C1 segment of cervical spinal cord (tissue), 14 donors: ENCODE data around the gene HSF5.
"Not testable (repeated sequence)": the region's sequence is repeated elsewhere in the genome, so short reads cannot be mapped to it uniquely, and the experiment has no call there.

Experiments
- DNase-seq, 14 donors: peaks; one replicate each; lab custom pipeline; 2025; lab: John Stamatoyannopoulos, UW

The HSF5 gene

DNA sequence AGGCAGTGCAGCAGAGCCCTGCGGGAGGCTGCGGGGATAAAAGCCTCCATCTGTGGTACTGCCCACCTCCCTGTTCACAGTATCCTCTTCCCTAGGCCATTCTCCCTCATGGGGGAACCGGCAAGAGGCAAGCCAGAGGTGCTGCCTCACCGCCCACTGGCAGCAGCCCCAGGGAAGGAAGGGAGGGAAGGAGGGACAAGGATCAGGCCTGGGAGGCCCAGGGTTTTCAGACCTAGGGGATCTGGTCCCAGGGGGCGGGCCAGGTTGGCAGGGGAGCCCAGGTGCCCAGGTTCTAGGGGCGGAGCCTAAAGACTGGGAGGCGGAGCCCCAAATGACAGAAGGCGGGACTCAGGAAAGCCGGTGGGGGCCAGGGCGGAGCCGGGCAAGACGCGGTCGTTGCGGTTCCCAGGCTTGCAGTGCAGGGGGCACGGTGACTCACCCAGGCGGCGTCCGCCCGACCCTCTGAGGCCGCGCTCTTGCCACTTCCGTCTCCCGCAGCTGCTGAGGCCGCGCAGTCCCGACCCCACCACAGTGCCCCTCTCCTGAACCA, 29.2 kb upstream of the HSF5 start:
- no peak for DNase-seq

DNA sequence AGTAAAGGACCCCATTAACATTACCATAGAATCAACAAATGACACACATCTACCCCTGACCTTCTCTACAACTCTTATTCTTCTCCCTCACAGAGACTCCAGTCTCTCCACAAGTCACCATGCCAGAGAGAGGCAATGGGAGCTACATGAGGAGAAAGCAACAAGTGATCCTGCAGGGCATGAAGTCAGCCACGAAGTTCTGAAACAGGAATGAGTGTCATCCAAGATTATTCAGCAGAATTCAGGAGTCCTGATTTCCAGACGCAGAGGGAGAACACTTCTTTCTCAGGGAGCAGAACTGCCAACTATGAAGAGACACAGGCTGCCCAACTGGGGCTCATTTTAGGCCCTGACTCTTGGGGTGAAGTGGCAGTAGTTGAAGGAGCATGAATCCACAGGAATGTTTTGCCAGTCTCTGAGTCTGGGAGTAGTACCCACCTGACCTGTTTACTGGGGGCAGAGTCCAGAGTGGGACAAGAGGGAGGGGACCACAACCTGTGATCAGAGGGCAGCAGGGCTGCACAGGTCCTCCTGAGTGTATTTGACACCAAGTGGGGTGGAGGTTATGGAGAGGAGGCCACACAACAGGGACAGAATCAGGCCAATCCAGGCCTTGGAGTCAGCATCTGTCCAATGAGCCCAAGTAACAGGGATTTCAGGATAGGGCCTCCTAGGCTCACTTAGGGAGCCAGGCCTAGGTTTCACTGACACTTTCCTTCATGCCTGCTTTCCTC, 28.6 kb upstream of the HSF5 start:
- no peak for DNase-seq

DNA sequence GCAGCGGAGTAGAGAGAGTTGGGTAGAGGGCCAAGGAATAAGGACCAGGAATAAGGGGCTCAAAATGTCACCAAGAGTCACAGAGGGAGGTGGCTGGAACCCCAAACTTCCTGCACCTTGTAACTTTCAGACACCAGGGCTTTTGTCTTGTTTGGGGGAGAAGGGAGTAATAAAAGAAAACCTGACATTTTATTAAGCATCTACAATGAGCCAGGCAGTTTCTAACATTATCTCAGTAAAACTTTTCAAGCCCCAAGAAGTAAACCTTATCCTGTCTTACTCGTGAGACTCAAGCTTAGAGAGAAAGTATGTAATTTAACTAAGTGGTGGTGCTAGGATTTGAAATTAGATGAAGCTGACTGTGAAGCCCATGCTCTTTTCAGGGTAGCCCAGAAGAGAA, 27.1 kb upstream of the HSF5 start:
- DNase-seq: no peak

DNA sequence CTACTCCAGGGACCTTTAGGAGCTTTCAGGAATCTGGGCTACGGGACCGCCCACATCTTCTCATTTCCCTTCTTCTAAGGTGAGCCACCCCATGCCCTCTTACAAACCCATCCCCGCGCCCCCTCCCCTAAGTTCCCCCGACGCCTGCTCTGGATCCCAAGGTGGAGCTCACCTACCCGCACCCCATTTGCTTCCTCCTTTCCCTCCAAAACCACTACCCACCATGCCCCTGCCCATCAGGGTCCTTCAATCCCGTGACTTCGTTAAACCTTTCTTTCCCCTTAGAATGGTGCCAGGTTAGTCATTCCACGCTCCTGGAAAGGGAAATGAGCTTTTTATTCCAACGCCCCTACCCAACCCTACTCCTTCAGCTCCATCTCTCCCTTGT, 26.6 kb upstream of the HSF5 start:
- no peak for DNase-seq

DNA sequence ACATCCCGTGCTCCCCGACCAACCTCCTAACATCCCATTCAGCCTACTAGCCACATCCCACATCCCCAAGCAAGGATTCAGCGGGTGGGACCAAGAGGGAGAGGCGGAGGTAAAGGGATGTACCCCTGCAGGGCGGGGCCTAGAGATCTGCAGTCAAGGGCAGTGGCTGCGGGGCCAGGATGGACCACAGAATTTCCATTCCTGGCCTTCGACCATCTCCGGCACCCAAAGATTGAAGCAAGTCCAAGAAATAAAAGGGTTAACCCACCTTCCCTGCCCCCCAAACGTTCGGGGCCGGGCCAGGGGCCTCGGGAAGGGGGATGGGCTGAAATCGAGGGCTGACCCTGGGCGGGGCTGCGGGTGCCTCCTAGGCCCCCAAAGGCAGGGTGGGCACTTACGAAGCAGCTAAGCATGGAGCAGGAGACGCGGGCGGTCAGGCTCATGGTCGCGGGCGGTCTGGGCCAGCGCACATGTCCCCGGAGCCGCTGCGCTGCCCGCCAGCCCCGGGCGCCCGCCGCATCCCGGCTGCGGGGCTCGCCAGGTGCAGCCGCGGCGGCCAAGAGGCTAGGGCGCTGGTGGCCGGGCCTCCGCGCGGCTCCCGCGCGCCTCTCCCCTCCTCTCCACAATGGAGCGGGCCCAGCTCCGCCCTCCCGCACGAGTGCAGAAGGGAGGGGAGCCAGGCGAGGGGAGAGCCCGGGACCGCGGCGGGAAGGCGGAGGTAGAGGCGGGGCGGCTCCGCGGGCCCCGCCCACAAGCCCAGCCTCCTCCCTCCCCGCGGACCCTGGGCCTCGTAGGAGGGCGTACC, 26.0 kb upstream of the HSF5 start, which contains the start of gene MTMR4:
Gene MTMR4, minus strand, starts transcription at position 674 of the 805 bp plus-strand sequence. Its CDS starts 231 bp downstream, at position 443.
- DNase-seq: peak in 11 of 14 donors; percentile 20 to 72 (median 56)

DNA sequence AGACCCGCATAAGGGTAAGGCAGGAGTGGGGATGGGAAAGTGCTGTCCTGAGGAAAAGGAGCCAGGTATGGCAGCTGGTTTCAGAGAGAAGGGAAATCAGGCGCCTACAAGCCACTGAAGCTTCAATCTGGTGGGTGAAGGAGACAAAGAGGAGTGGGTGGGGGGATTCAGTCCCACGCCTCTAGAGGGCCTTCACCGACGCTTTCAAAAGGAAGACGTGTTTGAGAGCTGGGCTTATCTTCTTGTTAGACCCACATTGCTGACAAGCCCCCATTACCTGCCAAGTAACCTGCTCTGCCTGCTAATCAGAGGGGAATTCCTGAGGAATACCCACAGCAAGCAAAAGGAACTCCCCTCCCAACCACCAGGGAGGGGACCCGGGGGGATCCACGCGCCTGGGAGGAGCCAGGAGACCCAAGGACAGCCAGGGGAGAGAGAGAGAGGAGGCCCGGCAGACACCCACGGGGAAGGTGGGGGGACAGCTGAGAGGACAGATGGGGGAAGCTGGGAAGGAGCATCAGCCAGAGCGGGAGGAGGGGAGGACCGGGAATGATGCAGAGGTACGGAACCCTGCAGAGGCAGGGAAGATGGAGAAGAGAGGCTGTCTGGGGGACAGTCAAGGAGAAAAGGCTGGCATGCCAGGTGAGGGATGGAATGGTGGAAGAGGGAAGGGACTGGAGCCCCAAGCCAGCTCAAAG, 25.2 kb upstream of the HSF5 start:
- peak in 1 of 14 donors; percentile 67 for DNase-seq

DNA sequence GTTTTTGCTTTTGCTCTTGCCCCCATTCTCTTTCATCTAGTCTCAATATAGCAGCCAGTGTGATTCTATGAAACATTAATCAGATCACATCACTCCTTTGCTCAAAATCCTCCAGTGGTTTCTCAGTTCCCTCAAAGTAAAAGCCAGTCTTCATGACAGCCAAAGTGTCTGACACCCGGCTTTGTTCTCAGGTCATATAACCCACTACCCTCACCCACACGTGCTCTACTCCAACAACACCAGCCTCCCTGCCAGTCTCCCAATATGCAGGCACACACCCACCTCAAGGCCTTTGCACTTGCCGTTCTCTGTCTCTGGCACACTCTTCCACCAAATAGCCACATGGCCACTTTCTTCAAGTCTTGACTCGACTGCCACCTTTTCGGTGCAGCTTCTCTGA, 21.9 kb upstream of the HSF5 start:
- DNase-seq: no peak

DNA sequence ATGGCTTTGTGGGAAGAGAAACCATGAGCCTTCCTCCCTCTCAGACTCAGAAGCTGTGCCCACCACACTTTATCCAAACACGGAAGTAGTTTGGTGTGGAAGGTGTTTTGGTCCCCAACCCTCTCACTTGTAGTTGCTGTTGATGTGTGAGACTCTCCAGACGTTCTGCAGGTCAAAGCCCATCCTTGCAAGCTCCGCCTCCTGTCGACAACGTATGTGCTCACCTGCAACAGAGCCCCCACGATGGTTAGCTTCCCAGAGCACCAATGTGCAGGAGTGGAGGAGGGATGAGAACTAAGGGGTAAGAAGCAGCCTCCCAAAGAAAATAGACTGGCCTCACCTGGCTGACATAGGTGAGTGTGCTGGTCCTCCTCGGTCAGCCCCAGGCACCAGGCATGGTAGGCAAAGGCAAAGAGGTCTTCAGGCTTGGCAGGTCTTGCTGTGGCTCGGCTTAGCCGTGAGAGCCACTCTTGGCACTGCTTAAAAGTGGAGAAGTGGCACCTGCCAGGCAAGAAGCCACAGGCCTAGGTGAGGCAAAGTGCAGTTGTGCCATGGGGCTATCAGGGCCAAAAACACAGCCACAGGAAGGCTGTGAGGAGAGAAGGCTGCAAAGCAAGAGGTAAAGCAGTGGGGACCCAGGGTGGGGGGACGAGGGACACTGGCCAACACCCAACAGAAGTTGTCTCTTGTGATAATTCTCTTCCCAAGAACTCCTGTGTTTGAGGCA, 20.3 kb upstream of the HSF5 start:
- DNase-seq: no peak

DNA sequence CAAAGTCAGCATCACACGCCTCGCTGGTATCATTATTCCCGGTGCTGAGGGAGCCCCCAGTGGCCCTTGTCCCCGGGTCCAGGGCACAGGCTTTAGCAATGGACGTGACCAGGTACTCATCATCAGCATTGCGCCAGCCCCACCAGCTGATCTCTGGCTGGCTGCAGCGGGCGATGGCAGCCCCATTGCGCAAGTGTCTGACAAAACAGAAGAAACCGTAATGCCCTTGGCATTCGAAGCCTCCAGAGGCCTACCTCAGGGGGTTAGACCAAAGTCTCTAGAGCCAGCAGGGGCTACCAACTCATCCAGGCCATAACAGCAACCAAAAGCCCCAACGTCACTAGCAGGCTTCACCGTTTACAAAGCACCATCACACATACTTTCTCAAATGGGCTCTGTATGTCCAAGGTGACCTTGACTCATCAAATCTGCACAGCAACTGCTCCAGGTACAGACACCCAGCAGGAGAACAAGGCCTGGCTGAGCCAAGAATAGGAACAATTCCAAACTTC, 19.0 kb upstream of the HSF5 start:
- no peak for DNase-seq

DNA sequence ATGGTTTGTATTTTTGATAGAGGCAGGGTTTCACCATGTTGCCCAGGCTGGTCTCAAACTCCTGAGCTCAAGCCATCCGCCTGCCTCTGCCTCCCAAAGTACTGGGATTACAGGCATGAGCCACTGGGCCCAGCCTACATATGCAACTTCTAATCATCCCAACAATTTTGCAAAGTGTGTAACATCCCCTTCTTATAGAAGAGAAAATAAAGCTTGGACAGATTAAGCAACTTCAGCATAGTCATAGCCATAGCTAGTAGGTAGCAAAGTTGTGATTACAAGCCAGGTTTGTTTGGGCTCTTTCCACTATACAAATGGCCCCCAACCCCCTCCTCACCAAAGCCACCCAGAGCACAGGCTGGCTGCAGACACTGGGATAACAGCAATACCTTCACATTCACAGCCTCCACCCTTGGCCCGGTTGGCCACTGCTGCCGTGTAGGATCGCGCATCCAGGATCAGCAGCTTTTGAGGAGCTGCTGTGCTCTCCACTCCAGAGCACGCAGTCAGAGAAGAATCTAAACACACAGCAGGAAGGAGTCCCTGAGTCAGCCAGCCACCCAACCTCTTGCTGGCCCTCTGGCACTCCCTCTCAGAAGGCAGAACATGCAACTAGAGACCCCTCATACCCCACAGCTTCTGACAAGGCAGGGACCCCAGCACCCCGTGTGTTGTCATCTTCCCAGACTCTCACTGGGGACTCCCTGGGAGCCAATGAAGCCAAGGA, 18.3 kb upstream of the HSF5 start:
- DNase-seq: no peak

DNA sequence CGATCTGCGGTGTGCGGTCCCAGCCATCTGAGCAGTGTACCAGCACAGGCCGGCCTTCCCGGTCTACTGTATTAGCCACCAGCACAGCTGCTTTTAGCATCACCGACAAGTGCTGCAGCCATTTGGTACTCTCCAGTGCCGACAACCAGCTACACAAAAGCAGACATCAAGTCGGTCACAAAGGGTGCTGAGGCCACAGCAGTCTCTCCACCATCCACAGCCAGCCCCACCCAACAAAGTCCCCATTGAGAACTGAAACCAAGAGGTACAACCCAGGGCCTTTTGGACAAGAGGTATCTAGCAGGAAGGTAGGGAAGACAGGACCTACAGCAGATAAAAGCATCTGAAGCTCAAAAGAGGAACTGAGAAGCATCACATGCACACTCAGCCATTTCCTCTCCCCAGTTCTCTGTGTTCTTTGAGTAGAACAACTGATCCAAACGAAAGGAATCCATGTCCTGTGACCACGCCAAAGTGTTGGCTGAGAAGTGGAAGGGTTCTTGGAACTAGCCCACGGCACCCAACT, 16.7 kb upstream of the HSF5 start:
- DNase-seq: peak in 2 of 14 donors; percentile 9 to 17

DNA sequence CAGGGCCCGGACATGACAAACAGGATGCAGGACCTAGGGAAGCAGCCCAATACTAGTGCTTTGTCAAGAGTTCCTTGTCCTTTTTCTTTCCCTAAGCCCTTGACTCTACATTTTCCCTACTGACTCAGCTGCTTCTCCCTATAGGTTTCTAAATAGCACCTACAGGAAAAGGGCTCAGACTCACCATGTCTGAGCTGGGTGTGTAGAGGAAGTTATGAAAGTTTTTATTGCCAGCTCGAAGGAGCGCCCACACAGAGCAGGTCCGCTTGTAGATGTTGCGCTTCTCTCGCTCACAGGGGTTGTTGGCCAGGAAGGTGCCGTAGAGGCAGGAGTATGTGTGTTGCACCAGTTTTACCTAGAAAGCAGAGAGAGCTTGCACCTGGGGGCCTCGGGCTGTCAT, 15.7 kb upstream of the HSF5 start:
- no peak for DNase-seq

DNA sequence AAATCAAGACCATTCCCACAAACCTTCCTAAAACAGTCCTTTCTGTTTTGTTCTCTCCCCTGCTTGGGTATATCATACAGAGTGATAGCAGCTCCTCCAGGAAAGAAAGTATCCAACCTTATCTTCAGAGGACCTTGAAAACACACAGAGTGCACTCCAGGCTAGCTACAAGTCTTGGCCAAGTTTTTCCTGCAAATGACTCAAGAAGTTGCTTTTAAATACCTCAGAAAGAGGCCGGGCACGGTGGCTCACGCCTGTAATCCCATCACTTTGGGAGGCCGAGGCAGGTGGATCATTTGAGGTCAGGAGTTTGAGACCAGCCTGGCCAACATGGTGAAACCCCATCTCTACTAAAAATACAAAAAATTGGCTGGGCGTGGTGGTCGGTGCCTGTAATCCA, 14.9 kb upstream of the HSF5 start:
- not testable (repeated sequence) for DNase-seq

DNA sequence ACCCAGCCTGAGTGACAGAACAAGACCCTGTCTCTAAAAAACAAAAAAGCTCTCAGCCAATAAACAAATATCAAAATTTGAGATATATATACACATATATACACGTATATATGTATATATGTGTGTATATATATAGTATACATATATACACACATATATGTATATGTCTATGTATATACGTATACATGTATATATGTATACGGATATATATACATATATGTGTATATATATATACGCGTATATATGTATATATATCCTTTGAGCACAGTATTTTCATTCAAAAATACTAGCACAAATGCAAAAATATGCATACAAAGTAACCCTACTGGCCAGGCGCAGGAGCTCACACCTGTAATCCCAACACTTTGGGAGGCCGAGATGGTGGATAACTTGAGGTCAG, 13.2 kb upstream of the HSF5 start:
- no peak for DNase-seq

DNA sequence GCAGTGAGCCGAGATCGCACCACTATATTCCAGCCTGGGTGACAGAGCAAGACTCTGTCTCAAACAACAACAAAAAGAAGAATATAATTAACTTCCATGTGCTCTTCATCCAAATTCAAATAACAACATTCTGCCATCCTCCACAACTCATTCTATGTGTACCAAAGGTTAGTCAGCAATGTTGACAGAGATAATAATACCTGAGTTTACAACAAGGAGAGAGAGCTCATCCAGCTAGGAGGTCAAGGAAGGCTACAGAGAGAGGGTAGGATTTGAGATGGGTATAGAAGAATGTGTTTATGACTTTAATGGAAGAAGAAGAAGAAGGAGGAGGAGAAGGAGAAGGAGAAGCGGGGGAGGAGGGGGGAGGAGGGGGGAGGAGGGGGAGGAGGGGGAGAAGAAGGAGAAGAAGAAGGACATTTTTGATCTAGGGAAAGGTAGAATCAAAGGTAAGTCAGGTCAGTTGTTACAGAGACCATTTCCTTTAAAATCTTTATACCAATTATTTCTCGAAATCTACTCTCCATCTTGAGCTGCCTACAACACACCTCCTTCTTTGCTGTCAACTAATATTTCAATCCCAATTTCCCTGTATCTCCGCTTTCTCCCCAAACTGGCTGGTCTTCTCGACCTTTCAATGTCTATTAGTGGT, 10.1 kb upstream of the HSF5 start:
- DNase-seq: no peak

DNA sequence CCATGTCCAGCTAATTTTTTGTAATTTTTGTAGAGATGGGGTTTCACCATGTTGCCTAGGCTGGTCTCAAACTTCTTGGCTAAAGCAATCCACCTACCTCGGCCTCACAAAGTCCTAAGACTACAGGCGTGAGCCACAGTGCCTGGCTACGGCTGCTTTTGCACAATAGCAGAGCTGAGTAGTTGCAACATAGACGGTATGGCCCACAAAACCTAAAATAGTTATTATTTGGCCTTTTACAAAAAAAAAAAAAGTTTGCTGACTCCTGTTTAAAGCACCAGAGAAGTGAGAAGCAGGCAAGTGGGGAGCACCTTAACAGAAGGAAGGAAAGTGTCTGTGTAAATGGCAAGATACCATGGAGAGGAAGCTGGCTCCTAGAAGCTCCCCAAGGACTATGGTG, 5.3 kb upstream of the HSF5 start:
- DNase-seq: no peak

DNA sequence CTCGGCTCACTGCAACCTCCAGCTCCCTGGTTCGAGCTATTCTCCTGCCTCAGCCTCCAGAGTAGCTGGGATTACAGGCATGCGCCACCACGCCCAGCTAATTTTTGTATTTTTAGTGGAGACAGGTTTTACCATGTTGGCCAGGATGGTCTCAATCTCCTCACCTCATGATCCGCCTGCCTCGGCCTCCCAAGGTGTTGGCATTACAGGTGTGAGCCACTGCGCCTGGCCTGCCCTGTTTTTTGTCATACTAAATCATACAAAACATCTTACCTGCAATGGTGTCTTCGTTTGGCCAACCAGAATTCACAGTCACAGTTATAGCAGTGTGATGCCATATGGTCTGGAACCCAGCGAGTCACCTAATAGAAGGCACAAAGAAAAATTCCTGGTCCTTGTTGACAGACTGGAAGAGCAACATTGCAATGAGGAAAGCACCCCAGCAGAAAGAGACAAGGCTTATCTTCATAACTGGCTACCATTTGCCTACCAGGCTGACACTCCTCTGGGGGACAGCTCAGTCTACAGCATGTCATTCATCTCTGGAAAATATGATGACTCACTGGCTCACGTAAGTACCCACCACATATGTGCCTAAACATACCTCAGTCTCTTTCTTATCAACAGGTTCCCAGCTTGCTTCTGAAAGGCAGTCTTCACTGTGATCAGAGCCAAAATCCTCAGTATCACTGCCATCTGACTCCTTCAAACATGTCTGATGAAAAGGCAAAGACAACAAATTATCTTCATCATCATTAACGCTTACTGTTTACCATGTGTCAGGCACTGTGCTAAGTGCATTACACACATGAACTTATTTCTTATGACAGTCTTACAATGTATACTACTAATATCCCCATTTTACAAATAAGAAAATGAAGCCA, 4.3 kb upstream of the HSF5 start:
- DNase-seq: no peak

DNA sequence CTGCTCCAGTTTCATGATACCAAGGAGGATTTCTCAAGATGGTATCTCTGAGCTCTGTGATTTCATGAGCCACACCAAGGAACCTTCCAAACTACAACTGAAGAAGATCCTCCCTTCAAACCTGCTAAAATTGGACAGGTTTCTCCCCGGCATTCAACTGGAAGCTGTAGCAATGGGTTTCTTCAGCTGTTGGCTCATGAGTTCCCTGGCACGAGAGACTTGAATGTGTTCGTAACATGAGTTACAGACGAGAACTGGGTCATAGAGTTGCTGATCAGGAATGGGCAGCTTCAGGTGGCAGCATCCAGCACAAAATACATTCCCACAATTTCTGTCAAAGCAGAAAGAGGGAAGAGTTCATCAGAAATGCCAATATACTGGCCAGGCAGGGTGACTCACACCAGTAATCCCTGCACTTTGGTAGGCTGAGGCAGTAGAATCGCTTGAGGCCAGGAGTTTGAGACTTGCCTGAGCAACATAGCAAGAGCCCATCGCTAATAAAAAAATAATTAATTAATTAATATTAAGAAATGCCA, 3.4 kb upstream of the HSF5 start:
- no peak for DNase-seq
